Liver (tissue), 3 donors: ENCODE measurements around the gene BECN2.

Experiments used
- CTCF ChIP-seq: fragments of 150-350 bp; IDR thresholded peaks from 2 replicates; pipeline ENCODE4 v1.5.1; 2017; ENCODE audit warnings: improper control_type of control experiment, low read depth, low read length; ENCODE audit not compliant: missing input control
- EGR1 ChIP-seq, 2 donors: IDR thresholded peaks; 2 replicates each; pipeline ENCODE4 v1.6.1; 2016 to 2018; ENCODE audit warnings: antibody characterized with exemption in 2 of 2, low read depth in 2 of 2
- FOXA1 ChIP-seq: IDR thresholded peaks from 2 replicates; pipeline ENCODE4 v1.6.1; 2016; ENCODE audit warnings: antibody characterized with exemption
- NR2F2 ChIP-seq: IDR thresholded peaks from 2 replicates; pipeline ENCODE4 v1.6.1; 2016; ENCODE audit warnings: antibody characterized with exemption
- RAD21 ChIP-seq, 2 donors: IDR thresholded peaks; 2 replicates each; pipeline ENCODE4 v1.6.1; 2016; ENCODE audit warnings: antibody characterized with exemption in 2 of 2, mild to moderate bottlenecking in 2 of 2
- RXRA ChIP-seq, 2 donors: IDR thresholded peaks; 2 replicates each; pipeline ENCODE4 v1.6.1; 2017 to 2018; ENCODE audit warnings: antibody characterized with exemption in 2 of 2, mild to moderate bottlenecking in 1 of 2
- SP1 ChIP-seq: IDR thresholded peaks from 2 replicates; pipeline ENCODE4 v1.6.1; 2018; ENCODE audit warnings: antibody characterized with exemption, mild to moderate bottlenecking
- TAF1 ChIP-seq: conservative IDR thresholded peaks from 2 replicates; pipeline ENCODE4 v1.6.1; 2016; ENCODE audit warnings: antibody characterized with exemption, mild to moderate bottlenecking
- YY1 ChIP-seq: IDR thresholded peaks from 2 replicates; pipeline ENCODE4 v1.6.1; 2016; ENCODE audit warnings: antibody characterized with exemption, mild to moderate bottlenecking
- donor health status: healthy.
- donor health status: healthy.

- TF ChIP-seq CTCF (no peak), TAF1 (no peak), NR2F2 (no peak), FOXA1 (no peak), EGR1 (IDR thresholded peaks at IDR 0.05; ENCODE audit: low read depth in 2 of 2) (no peak), YY1 (no peak), SP1 (no peak), RXRA (IDR thresholded peaks at IDR 0.05) (no peak), RAD21 (IDR thresholded peaks at IDR 0.05) (no peak)
Observed at GRCh38 chr1:241964550-241965282, 7.1 kb downstream of the BECN2 start.
